ENCODE measurements around the gene INS. TPM values are rescaled to one million over a fixed set of nuclear protein-coding genes. Genes with fewer than 3 reads are reported as not detected.

The INS gene
- total and polyA plus RNA-seq, 2 of the 13 experiments (the other 11 are each of a cell fraction or from before 2014, with no cell fraction given), result not detected

GRCh38 chr11:2137202-2138067 lies 23.6 kb downstream of the INS start (continued):
- TF ChIP-seq, protein P1, sequence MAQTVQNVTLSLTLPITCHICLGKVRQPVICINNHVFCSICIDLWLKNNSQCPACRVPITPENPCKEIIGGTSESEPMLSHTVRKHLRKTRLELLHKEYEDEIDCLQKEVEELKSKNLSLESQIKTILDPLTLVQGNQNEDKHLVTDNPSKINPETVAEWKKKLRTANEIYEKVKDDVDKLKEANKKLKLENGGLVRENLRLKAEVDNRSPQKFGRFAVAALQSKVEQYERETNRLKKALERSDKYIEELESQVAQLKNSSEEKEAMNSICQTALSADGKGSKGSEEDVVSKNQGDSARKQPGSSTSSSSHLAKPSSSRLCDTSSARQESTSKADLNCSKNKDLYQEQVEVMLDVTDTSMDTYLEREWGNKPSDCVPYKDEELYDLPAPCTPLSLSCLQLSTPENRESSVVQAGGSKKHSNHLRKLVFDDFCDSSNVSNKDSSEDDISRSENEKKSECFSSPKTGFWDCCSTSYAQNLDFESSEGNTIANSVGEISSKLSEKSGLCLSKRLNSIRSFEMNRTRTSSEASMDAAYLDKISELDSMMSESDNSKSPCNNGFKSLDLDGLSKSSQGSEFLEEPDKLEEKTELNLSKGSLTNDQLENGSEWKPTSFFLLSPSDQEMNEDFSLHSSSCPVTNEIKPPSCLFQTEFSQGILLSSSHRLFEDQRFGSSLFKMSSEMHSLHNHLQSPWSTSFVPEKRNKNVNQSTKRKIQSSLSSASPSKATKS (CRISPR knock-in tag; IDR thresholded peaks at IDR 0.05), result no peak
- TF ChIP-seq ZBTB7B (CRISPR knock-in tag; IDR thresholded peaks at IDR 0.05) (0 out of 2 replicates have a peak, but pooled peaks have one; percentile 54), BORCS8-MEF2B (CRISPR knock-in tag; IDR thresholded peaks at IDR 0.05) (peak; percentile 8; the same call in 1 of the 2 replicates), ZNF510 (CRISPR knock-in tag; IDR thresholded peaks at IDR 0.05; ENCODE audit: low read depth) (no peak), DNMT1 (CRISPR knock-in tag; IDR thresholded peaks at IDR 0.05) (0 out of 2 replicates have a peak, but pooled peaks have one; percentile 36), TOE1 (CRISPR knock-in tag; IDR thresholded peaks at IDR 0.05) (no peak), MEIS1 (CRISPR knock-in tag; IDR thresholded peaks at IDR 0.05; ENCODE audit: borderline replicate concordance) (no peak), DR1 (CRISPR knock-in tag; IDR thresholded peaks at IDR 0.05) (peak; percentile 80; the same call in 1 of the 2 replicates), U2AF1 (optimal IDR thresholded peaks at IDR 0.05; ENCODE audit: low read depth, low read length) (peak; percentile 46), ZNF761 (CRISPR knock-in tag; conservative IDR thresholded peaks at IDR 0.05) (no peak), CEBPB (IDR thresholded peaks at IDR 0.05; ENCODE audit: borderline replicate concordance, low read depth, low read length) (no peak), TARDBP (CRISPR knock-in tag; IDR thresholded peaks at IDR 0.05) (peak; percentile 58), KLF11 (CRISPR knock-in tag; IDR thresholded peaks at IDR 0.05) (0 out of 2 replicates have a peak, but pooled peaks have one; percentile 10), FOSL2 (CRISPR knock-in tag; IDR thresholded peaks at IDR 0.05) (peak; percentile 5; the same call in 1 of the 2 replicates), GABPB1 (CRISPR knock-in tag; IDR thresholded peaks at IDR 0.05) (0 out of 2 replicates have a peak, but pooled peaks have one; percentile 42), NONO (IDR thresholded peaks at IDR 0.05) (no peak), NONO (CRISPR knock-in tag; conservative IDR thresholded peaks at IDR 0.05) (peak; percentile 12; the same call in 1 of the 2 replicates), ZNF350 (CRISPR knock-in tag; IDR thresholded peaks at IDR 0.05; ENCODE audit: borderline replicate concordance, low read depth) (peak; percentile 22; the same call in 1 of the 2 replicates), MAF1 (CRISPR knock-in tag; IDR thresholded peaks at IDR 0.05; ENCODE audit: borderline replicate concordance) (no peak), FOXK2 (IDR thresholded peaks at IDR 0.05) (no peak), FOXC1 (CRISPR knock-in tag; IDR thresholded peaks at IDR 0.05; ENCODE audit: borderline replicate concordance) (0 out of 2 replicates have a peak, but pooled peaks have one; percentile 26), ZNF772 (CRISPR knock-in tag; IDR thresholded peaks at IDR 0.05) (no peak), ZFP1 (CRISPR knock-in tag; IDR thresholded peaks at IDR 0.05) (0 out of 2 replicates have a peak, but pooled peaks have one; percentile 12), REL (CRISPR knock-in tag; conservative IDR thresholded peaks at IDR 0.05) (peak; percentile 8; the same call in 1 of the 2 replicates), HES4 (CRISPR knock-in tag; IDR thresholded peaks at IDR 0.05; ENCODE audit: borderline replicate concordance) (peak; percentile 54), CENPX (CRISPR knock-in tag; IDR thresholded peaks at IDR 0.05) (no peak)
- TF ChIP-seq, protein P2, sequence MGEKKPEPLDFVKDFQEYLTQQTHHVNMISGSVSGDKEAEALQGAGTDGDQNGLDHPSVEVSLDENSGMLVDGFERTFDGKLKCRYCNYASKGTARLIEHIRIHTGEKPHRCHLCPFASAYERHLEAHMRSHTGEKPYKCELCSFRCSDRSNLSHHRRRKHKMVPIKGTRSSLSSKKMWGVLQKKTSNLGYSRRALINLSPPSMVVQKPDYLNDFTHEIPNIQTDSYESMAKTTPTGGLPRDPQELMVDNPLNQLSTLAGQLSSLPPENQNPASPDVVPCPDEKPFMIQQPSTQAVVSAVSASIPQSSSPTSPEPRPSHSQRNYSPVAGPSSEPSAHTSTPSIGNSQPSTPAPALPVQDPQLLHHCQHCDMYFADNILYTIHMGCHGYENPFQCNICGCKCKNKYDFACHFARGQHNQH (CRISPR knock-in tag; IDR thresholded peaks at IDR 0.05), result peak; percentile 15; the same call in 1 of the 2 replicates

Measured in HepG2 (cell line).